H9 (cell line): ENCODE results near the gene THRB. TPM values are rescaled to one million over a fixed set of nuclear protein-coding genes. Genes with fewer than 3 reads are reported as not detected.
A peak's percentile ranks its signal among the peaks of the same experiment; 100 is the strongest.

Source experiments
- DNase-seq: peaks from one replicate; pipeline ENCODE4 v3.0.0-alpha.2; 2017
- H2AFZ ChIP-seq: one replicate; pipeline ENCODE4 v1.6.1; 2013; ENCODE audit warnings: mild to moderate bottlenecking, low read length, control low read depth, moderate library complexity
- H2AK5ac ChIP-seq: 2 replicates; pipeline ENCODE4 v1.6.1; 2013; ENCODE audit warnings: low read length, control low read depth, mixed read lengths; ENCODE audit not compliant: insufficient read length
- H2BK120ac ChIP-seq: one replicate; pipeline ENCODE4 v1.6.1; 2013; ENCODE audit warnings: low read depth, mild to moderate bottlenecking, low read length, control low read depth, inconsistent platforms; ENCODE audit not compliant: poor library complexity, severe bottlenecking
- H2BK12ac ChIP-seq: 2 replicates; pipeline ENCODE4 v1.6.1; 2013; ENCODE audit warnings: low read length, control low read depth, mixed read lengths, low read depth; ENCODE audit not compliant: insufficient read length
- H2BK15ac ChIP-seq: 2 replicates; pipeline ENCODE4 v1.6.1; 2013; ENCODE audit warnings: low read depth, low read length, control low read depth
- H2BK20ac ChIP-seq: one replicate; pipeline ENCODE4 v1.6.1; 2013; ENCODE audit warnings: low read depth, mild to moderate bottlenecking, low read length, control low read depth, inconsistent platforms; ENCODE audit not compliant: poor library complexity, severe bottlenecking
- H2BK5ac ChIP-seq: 2 replicates; pipeline ENCODE4 v1.6.1; 2013; ENCODE audit warnings: low read length, control low read depth, mixed read lengths; ENCODE audit not compliant: insufficient read length
- H3K14ac ChIP-seq: 2 replicates; pipeline ENCODE4 v1.6.1; 2013; ENCODE audit warnings: low read length, control low read depth; ENCODE audit not compliant: insufficient read depth
- H3K18ac ChIP-seq: 2 replicates; pipeline ENCODE4 v1.6.1; 2013; ENCODE audit warnings: low read depth, mild to moderate bottlenecking, mixed read lengths, low read length, control low read depth; ENCODE audit not compliant: insufficient read length
- H3K23ac ChIP-seq: 2 replicates; pipeline ENCODE4 v1.6.1; 2013; ENCODE audit warnings: low read length, control low read depth, mixed read lengths, low read depth; ENCODE audit not compliant: insufficient read length
- H3K23me2 ChIP-seq: 2 replicates; pipeline ENCODE4 v1.6.1; 2013; ENCODE audit warnings: low read depth, mild to moderate bottlenecking, mixed read lengths, low read length, control low read depth; ENCODE audit not compliant: insufficient read length, poor library complexity, severe bottlenecking
- H3K27ac ChIP-seq: 2 replicates; pipeline ENCODE4 v1.5.1; 2013; ENCODE audit warnings: low read length, control low read depth, mixed read lengths, low read depth; ENCODE audit not compliant: insufficient read length
- H3K27me3 ChIP-seq: 2 replicates; pipeline ENCODE4 v1.6.1; 2013; ENCODE audit warnings: low read length, control low read depth, inconsistent platforms; ENCODE audit not compliant: insufficient read depth
- H3K4ac ChIP-seq: 2 replicates; pipeline ENCODE4 v1.6.1; 2013; ENCODE audit warnings: low read depth, mild to moderate bottlenecking, control low read depth, inconsistent platforms, low read length, moderate library complexity
- H3K4me1 ChIP-seq: 2 replicates; pipeline ENCODE4 v1.6.1; 2013; ENCODE audit warnings: low read length, control low read depth, inconsistent platforms; ENCODE audit not compliant: insufficient read depth
- H3K4me2 ChIP-seq: 2 replicates; pipeline ENCODE4 v1.6.1; 2013; ENCODE audit warnings: low read length, control low read depth, mixed read lengths; ENCODE audit not compliant: insufficient read length, insufficient read depth
- H3K56ac ChIP-seq: 2 replicates; pipeline ENCODE4 v1.6.1; 2013; ENCODE audit warnings: low read depth, mild to moderate bottlenecking, mixed read lengths, low read length, control low read depth; ENCODE audit not compliant: insufficient read length
- H3K79me1 ChIP-seq: 2 replicates; pipeline ENCODE4 v1.6.1; 2013; ENCODE audit warnings: low read depth, mild to moderate bottlenecking, moderate library complexity, low read length, control low read depth, inconsistent platforms; ENCODE audit not compliant: insufficient read depth, poor library complexity, severe bottlenecking
- H3K79me2 ChIP-seq: 2 replicates; pipeline ENCODE4 v1.6.1; 2013; ENCODE audit warnings: low read length, control low read depth, inconsistent platforms; ENCODE audit not compliant: insufficient read depth
- H3K9ac ChIP-seq: 2 replicates; pipeline ENCODE4 v1.6.1; 2013; ENCODE audit warnings: low read length, control low read depth, mixed read lengths; ENCODE audit not compliant: insufficient read length; ENCODE audit errors: extremely low read depth
- H3K9me3 ChIP-seq: one replicate; pipeline ENCODE4 v1.6.1; 2013; ENCODE audit warnings: low read depth, low read length, inconsistent platforms; ENCODE audit not compliant: control insufficient read depth
- H3T11ph ChIP-seq: one replicate; pipeline ENCODE4 v1.6.1; 2013; ENCODE audit warnings: mild to moderate bottlenecking, low read length, control low read depth, inconsistent platforms
- H4K20me1 ChIP-seq: one replicate; pipeline ENCODE4 v1.6.1; 2013; ENCODE audit not compliant: control insufficient read depth, insufficient read length, insufficient read depth
- H4K5ac ChIP-seq: 2 replicates; pipeline ENCODE4 v1.6.1; 2013; ENCODE audit warnings: low read depth, mild to moderate bottlenecking, mixed read lengths, low read length, control low read depth; ENCODE audit not compliant: insufficient read length
- H4K8ac ChIP-seq: replicated peaks from 2 replicates; pipeline ENCODE4 v1.6.1; 2013; ENCODE audit warnings: low read length, control low read depth, mixed read lengths, low read depth; ENCODE audit not compliant: insufficient read length
- H4K91ac ChIP-seq: 2 replicates; pipeline ENCODE4 v1.6.1; 2013; ENCODE audit warnings: low read depth, mild to moderate bottlenecking, moderate library complexity, mixed read lengths, low read length, control low read depth; ENCODE audit not compliant: insufficient read length
- H3K27ac Mint-ChIP-seq, 3 experiments: 2 replicates in 2 of 3; 3 replicates in 1 of 3; pipeline ENCODE4 v1.8.0; 2020 to 2021; ENCODE audit warnings: mixed read lengths in 3 of 3, mild to moderate bottlenecking in 1 of 3, moderate library complexity in 1 of 3
- H3K27me3 Mint-ChIP-seq: 2 replicates; pipeline ENCODE4 v1.8.0; 2021; ENCODE audit warnings: low read depth, mild to moderate bottlenecking, moderate library complexity, mixed read lengths
- H3K36me3 Mint-ChIP-seq, 3 experiments: 2 replicates in 2 of 3; 3 replicates in 1 of 3; pipeline ENCODE4 v1.8.0; 2020 to 2021; ENCODE audit warnings: low read depth in 3 of 3, mixed read lengths in 3 of 3; ENCODE audit not compliant: insufficient read depth in 1 of 3
- H3K4me1 Mint-ChIP-seq, 2 experiments: 2 replicates each; pipeline ENCODE4 v1.8.0; 2020; ENCODE audit warnings: mixed read lengths in 2 of 2
- H3K4me3 Mint-ChIP-seq, 2 experiments: 2 replicates in 1 of 2; 3 replicates in 1 of 2; pipeline ENCODE4 v1.8.0; 2020 to 2021; ENCODE audit warnings: mild to moderate bottlenecking in 2 of 2, mixed read lengths in 2 of 2, moderate library complexity in 1 of 2
- H3K9me3 Mint-ChIP-seq, 2 experiments: 2 replicates in 1 of 2; 3 replicates in 1 of 2; pipeline ENCODE4 v1.8.0; 2020; ENCODE audit warnings: mild to moderate bottlenecking in 2 of 2, mixed read lengths in 2 of 2, moderate library complexity in 1 of 2
- CTCF ChIP-seq: fragments of 200-600 bp; sonication (generic); conservative IDR thresholded peaks from 3 replicates; pipeline ENCODE4 v1.8.0; 2021; ENCODE audit warnings: antibody characterized with exemption, mild to moderate bottlenecking
- WGBS: extraction: QIAGEN DNeasy Blood & Tissue Kit; methylation state at CpG from one replicate; pipeline ENCODE4 v1.1.7; 2013; ENCODE audit warnings: missing lambda C conversion rate, low lambda C conversion rate, mixed read lengths; ENCODE audit not compliant: insufficient read length; ENCODE audit errors: extremely low coverage; 5-methylcytosine and 5-hydroxymethylcytosine counted together
- total RNA-seq: library from RNA; stranded (reverse); gene quantifications from 2 replicates; pipeline ENCODE4 v1.2.1, GENCODE V29; 2021

THRB gene
- total RNA-seq, 1 experiment from 2014 or later, result 8.6 TPM

- no peak overlapping the region for H2AFZ ChIP-seq
- H3K9ac ChIP-seq, result no peak overlapping the region
- H3K23ac ChIP-seq, result no peak overlapping the region
- H3K4me3 Mint-ChIP-seq, result no peak overlapping the region
- no peak overlapping the region for H2BK12ac ChIP-seq
- no peaks in the 10 kb centered on the region for H3K27me3 ChIP-seq
- no peak for DNase-seq
- no peak overlapping the region for H2AK5ac ChIP-seq
- no peak overlapping the region for H3K18ac ChIP-seq
- no peak overlapping the region for H2BK20ac ChIP-seq
- no peak overlapping the region for H4K8ac ChIP-seq
- H3K79me2 ChIP-seq, result no peaks in the 10 kb centered on the region
- no peak overlapping the region for H3K4me2 ChIP-seq
- no peak overlapping the region for H3K27ac ChIP-seq
- WGBS, result no CpG with 5 or more reads among the region's 5 CpGs
- H3K9me3 Mint-ChIP-seq, result no peaks in the 10 kb centered on the region
- peak; percentile 40; the same call in 2 of the 3 replicates for TF ChIP-seq CTCF
- no peaks in the 10 kb centered on the region for H4K20me1 ChIP-seq
- H3K79me1 ChIP-seq, result no peaks in the 10 kb centered on the region
- no peak overlapping the region for H4K91ac ChIP-seq
- H2BK120ac ChIP-seq, result no peak overlapping the region
- H3K36me3 Mint-ChIP-seq, result no peaks in the 10 kb centered on the region
- no peaks in the 10 kb centered on the region for H3K9me3 ChIP-seq
- H3K14ac ChIP-seq, result no peak overlapping the region
- H2BK15ac ChIP-seq, result no peak overlapping the region
- no peak overlapping the region for H3T11ph ChIP-seq
- peaks cover 3% of the 10 kb centered on the region; the same call in 1 of the 2 replicates for H3K4me1 ChIP-seq
- H3K4ac ChIP-seq, result no peak overlapping the region
- no peak overlapping the region for H3K56ac ChIP-seq
- H4K5ac ChIP-seq, result no peak overlapping the region
- H3K4me1 Mint-ChIP-seq, result peaks cover 17 to 30% of the 10 kb centered on the region in 2 experiments
- peak overlapping the region in 2 of 3 experiments; percentile 25 to 49; a peak in 1 of 7 replicates for H3K27ac Mint-ChIP-seq
- H3K27me3 Mint-ChIP-seq, result no peaks in the 10 kb centered on the region
- no peak overlapping the region for H2BK5ac ChIP-seq
- H3K23me2 ChIP-seq, result no peaks in the 10 kb centered on the region
Observed at GRCh38 chr3:24359645-24360462, 134.8 kb downstream of the THRB start.
